LHCN-M2 (cell line): ENCODE data around the gene KRT79. TPM values are rescaled to one million over a fixed set of nuclear protein-coding genes. Genes with fewer than 3 reads are reported as not detected.
"Not testable (repeated sequence)": the region's sequence is repeated elsewhere in the genome, so short reads cannot be mapped to it uniquely, and the experiment has no call there.

Source experiments
- DNase-seq: peaks from one replicate; pipeline ENCODE4 v3.0.0-alpha.2; 2012; ENCODE audit warnings: low read depth
- total RNA-seq: library from RNA; depleted of rRNA; stranded (reverse); fragments of >200 nt; gene quantifications from 2 replicates; pipeline ENCODE4 v1.2.3, GENCODE V29; 2014

Gene KRT79
- total RNA-seq, 1 experiment from 2014 or later = not detected

DNA sequence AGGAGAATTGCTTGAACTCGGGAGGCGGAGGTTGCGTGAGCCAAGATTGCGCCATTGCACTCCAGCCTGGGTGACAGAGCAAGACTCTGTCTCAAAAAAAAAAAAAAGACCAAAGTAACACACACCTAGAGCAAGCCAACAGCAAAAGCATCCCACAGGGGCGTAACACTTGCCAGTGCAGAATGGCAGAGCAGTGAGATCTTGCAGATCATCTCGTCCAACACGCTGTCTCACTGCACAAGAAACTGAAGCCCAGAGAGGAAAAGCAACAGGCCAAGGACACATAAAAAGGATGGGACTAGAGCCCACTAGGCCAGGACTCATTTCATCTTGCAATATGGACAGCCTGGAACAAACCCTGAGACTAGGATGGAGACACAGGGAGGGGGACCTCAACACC, 27.4 kb upstream of the KRT79 start:
- no peak for DNase-seq

DNA sequence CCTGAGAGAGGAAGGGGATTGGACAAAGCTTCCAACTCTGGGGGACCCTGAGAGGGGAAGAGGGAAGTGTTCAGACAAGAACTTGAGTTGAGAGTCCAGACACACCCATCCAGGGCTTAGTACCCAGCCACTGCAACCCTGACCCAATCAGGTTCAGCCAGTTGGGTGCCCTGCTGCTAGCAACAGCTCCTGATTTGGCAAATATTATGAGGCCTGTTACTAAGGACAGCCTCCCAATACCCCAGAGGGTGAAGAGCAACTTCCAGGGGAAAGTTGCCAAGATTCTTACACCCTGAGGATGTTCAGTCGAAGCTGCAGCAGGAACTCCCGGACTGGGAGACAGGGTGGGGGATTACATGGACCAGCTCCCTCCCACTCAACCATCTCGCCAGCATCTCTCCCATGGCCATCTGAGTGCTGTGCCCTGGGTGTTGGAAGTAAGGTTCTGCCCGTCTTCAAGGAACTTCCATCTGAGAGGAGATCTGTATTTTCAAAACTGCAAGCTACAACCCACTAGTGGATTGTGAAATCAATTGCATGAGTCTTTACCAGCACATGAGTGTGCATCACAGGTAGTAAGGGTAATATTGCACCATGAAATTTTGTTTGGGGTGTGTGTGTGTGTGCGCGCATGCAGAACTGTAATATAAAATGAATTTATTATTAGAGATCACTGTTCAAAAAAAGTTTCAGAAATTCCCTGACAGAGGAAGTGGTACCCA, 26.2 kb upstream of the KRT79 start:
- DNase-seq = peak; percentile 35

DNA sequence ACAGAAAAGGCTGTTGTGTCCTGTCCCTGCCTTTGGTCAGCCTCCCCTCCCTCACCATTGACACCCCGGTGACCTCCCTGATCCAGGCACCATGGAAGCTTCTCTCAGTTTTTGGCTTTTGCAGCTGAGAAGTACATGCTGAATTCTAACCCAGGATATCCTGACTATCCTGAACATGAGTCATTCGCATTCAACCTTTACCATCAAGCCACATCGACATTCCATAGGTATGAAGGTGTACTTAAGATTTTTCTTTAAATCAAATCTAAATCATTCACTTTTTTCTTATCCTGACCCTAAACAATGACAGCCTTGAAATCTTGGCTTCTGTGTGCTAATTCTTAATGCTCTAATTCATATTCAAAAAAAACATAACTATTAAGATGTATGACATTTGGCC, 23.4 kb upstream of the KRT79 start:
- no peak for DNase-seq

DNA sequence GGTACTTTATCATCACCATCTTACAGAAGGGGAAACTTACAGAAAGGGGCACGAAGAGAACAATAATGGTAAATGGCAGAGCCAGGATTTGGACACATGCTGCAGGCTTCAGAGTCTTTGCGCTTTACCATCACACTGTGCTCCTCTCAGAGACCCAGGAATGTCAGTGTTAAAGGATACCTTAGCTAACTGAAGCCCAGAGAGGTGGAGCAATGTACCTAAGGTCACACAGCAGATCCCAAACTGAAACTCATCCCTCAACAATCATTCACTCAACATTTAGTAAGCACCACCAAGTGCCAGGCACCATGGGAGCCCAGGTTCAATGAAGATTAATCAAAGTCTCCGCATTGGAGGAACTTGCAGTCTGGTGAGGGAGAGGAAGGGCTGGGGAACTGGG, 22.7 kb upstream of the KRT79 start:
- DNase-seq = no peak

DNA sequence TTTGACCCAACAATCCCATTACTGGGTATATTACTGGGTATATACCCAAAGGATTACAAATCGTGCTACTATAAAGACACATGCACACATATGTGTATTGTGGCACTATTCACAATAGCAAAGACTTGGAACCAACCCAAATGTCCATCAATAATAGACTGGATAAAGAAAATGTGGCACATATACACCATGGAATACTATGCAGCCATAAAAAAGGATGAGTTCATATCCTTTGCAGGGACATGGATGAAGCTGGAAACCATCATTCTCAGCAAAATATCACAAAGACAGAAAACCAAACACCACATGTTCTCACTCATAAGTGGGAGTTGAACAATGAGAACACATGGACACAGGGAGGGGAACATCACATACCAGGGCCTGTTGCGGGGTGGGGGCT, 22.0 kb upstream of the KRT79 start:
- not testable (repeated sequence) for DNase-seq

DNA sequence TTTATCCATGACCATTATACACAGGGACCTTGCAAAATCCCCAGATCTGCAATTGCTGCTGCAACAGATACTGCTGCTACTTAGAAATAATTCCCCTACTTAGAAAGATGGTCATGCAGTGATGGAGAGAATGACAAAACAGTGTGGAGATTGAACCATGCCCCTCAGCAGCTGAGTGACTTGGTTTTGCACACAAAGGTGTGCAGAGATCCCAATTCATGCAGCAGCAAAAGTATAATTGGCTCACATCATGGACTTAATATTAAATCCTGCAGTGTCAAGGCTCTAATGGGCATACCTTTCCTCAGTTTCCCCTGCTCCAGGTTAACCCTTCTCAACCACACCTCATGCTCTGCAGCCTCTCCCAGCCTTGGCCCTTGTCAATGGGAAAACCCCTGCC, 17.7 kb upstream of the KRT79 start:
- no peak for DNase-seq

DNA sequence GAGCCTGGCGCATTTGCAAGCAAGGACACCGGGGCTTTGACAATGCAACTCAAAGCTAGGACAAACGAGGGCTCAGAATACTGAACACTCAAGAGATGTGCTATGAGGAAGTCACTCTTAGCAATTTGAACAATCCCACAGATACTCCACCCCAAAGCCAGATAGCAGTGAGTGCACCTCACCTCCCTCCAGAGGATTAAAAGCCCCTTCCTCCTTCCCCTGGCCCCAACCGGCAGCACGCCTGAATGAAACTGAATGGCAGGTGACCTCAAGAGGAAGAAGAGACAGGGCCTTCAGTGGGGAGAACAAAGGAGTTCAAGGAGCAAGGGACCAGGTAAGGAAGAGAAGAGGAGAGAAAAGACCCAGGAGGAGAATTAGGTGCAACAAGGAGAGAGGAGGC, 16.6 kb upstream of the KRT79 start:
- DNase-seq = no peak

DNA sequence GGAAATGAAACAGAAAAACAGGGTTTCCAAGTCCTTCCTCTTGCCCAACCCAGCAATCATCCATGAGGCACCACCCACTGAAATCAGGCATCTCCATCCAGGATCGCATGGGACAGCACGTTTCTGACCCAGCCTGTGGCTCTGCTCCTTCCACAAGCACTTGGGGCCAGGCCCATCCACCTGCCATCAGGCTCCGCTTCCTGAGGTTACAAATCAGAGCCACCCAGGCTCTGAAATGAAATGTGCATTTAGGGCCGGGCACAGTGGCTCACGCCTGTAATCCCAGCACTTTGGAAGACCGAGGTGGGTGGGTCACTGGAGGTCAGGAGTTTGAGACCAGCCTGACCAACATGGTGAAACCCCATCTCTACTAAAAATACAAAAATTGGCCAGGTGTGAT, 15.4 kb upstream of the KRT79 start:
- no peak for DNase-seq

DNA sequence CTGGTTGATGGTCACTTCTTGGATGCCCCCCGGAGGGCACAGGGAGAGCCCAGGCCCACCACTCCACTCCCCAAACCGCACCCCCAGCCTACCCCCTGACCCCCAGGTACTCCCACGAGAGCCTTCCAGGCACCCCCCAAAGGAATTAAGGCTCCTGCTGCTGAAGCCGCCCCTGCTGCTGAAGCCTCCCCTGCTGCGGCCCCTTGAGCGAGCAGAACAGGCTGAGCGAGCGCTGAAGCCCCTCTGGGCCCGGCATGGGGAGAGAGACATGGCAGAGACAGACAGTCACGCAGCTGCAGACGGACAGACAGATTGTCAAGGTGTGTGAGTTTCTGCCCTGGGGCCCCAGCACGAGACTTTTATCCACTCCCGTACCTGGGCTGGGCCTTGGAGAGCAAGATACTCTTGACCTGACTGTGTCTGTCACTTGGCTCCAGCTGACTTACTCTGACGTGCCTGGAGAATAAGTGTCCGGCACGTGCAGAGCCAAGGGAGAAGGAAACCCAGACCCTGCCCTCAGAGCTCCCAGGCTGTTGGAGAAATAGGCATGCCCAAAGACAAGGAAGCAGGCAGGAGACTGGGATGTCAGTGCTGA, 14.6 kb upstream of the KRT79 start, which contains the start of gene KRT78:
Gene KRT78, minus strand, starts transcription at position 334 of the 595 bp plus-strand sequence. Its CDS starts 64 bp downstream, at position 270.
- no peak for DNase-seq

DNA sequence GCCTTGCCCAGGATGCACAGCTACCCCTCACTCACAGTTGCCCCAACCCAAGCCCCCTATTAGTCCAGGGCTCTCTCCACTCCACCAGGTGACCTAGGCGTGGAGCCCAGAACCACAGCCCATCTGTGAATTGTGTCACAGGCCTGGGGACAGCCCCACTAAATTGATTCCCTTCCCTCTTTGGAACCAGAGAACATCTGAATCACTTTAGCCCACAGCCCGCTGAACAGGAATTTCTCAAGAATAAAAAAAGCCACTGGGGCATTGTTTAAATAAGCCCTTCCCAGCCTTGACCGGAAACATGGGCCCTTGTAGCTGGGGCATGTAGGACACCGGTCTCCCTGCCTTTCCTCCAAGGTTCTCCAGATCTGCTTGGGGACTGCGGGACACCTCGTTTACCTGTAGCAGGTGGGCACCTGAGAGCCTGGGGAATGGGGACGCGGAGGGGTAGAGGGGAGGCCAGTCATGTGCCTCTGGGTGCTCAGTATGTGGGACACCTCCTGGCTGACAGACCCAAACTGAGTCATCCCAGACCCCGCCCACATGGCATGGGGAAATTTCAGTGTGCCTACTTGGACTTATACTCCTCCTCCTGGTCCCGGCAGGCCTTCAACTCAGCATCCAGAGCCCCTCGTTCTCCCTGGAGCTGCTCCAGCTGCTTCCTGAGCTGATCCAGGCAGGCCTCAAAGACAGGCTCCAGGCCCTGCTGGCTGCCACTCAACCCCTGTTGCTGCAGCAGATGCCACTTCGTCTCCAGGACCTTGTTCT, 13.4 kb upstream of the KRT79 start:
- peak; percentile 10 for DNase-seq

DNA sequence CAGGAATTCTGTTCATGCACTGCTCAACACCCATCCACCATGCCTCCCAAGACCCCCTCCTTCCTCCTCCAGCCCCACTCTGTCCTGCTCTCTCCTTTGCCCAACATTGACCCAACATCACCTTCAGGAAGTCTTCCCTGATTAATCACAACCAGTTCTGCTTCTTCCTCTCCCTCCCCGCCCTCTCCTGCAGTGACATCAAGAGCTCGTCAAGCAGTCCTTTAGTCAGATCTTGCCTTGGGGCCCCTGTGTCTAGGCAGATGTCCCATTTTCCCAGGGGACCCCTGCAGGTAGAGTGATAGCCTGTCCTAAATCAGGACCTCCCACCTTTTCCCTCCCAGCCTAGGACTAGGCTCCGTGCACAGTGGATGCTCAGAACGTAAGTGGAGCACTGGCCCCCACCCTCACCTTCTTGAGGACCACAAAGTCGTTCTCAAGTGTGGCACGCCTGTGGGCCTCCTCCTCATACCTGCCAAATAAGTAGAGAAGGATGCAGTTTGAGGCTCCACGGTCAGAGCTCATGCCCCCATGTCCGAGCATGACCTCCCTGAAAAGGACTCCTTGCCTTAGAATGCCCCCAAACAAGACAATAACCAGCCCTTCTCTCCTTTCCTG, 12.4 kb upstream of the KRT79 start:
- DNase-seq = no peak

DNA sequence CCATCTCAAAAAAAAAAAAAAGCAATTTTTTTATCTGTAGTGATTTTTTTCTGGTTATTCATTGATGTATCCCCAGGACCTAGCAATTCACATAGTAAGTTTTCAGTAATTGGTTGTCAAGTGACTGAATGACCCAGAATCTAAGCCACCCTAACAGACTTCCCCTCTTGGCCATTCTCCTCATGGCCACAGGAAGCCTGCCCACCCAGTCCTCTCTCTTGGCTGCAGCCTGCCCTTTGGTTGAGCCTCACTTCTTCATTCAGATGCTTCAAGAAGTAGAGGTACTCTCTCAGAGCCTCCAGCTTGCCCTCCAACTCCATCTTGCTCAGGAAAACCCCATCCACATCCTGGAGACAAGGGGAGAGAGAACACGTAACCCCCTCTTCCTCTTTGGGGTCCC, 11.8 kb upstream of the KRT79 start:
- DNase-seq = no peak

DNA sequence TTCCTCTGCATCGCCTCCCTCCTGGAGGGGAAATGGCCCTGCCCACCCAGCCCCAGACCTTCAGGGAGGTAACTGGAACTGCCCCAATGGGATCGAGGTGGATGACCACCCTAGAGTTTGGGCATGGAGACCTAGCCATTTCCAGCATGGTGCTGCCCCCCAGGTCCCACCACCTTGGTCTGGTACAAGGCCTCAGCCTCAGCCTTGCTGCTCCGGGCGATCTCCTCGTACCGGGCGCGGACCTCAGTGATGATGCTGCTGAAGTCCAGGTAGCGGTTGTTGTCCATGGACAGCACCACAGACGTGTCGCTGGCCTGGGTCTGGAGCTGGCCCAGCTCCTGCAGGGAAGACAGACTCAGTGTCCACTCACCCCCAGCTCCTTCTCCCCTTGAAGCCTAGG, 10.3 kb upstream of the KRT79 start:
- no peak for DNase-seq

DNA sequence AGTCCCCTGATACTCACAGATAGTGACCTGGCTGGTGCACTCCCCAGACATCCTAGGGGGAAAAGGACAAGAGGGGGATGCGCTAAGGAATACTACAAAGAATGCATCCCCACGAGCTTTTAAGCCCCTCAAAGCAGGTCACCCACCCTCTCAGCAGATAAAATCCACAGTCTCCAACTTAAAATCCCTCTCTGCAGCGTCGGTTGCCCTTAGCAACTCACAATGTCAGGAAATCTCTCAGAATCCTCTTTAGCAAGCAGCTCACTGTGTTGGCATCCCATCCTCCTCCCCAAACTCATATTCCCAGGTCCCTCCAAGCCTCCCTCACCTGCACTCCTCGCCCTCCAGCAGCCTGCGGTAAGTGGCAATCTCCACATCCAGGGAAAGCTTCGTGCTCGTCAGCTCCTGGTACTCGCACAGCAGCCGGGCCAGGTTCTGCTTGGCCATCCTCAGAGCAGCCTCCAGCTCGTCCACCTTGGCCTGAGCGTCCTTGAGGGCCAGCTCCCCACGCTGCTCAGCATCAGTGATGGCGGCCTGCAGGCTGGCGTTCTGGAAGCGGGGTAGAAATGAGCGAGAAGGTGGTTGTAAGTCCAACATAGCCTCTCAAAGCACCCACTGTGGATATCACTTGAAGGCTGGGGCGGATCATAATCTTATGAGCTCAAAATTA, 5.5 kb upstream of the KRT79 start:
- DNase-seq = no peak

DNA sequence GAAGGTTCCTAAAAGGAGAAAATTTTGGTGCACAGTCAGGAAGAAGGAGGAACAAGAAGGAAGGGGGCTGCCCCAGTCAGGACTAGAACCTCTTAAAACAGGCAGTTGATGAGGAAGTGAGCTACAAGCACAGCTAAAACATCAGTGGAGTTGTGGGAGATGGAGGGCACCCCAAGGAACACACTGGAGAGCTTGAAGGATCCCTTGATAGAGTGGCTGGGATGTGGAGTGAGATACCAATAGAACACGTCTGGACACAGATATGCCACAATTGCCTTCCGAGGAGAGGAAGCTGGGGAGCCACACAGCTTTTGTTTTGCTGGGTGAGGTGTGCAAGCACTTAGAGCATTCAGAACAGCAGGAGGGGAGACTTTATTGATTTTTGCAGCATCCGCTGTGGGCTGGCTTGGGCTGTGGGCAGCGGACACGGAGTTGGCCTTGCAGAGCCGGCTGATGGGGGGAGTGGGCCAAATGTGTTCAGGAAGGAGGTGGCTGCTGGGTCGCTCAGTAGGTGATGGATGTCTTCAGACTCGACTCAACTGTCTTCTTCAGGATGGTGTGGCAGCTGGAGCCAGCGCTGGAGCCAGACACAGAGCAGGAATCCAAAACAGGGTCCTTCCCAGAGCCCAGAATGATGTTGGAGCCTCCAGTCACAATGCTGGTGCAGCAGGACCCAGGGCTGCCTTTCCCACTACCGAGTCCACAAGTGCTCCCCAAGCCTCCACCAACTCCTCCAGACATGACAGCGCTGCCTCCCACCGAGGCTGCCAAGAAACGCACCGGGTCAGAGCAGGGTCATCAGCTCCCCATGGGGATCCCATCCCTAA, 4.7 kb upstream of the KRT79 start:
- DNase-seq = no peak

DNA sequence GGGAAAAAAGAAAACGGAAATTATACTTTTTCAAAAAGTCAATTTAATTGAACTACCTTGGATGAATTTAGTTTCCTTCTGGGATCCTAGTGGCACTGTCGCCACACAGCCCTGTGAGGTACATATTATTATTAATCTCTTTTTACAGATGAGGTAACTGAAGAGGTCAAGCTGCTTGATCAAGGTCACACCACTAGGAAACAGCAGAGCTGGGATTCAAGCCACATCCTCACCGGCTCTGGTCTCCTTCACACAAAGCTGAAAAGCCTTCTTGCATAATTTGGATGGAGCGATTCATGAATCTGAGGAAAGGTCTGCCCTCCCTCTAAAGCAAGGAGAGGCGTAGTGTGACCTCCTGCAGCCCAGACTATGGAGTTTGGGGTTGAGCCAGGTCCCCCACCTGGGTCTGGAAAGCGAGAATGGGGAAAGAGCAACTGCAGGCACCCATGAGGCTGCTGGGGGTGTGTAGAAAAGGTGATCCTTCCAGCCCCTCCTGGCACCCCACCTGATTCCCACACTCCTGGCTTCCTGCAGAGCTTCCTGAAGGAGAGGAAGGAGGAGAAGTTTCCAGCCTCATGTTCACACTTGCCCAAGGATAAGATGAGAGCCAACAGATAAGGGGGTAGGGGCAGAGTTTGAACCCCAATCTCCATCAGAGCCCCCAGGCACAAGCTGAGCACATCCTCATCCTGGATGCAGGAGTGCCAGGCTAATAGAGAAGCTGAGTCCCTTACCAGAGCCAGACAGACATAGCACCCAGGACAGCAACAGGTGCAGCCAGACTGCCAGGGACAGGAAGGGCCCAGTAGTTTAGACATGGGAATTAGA, 3.9 kb upstream of the KRT79 start:
- DNase-seq = peak; percentile 56

DNA sequence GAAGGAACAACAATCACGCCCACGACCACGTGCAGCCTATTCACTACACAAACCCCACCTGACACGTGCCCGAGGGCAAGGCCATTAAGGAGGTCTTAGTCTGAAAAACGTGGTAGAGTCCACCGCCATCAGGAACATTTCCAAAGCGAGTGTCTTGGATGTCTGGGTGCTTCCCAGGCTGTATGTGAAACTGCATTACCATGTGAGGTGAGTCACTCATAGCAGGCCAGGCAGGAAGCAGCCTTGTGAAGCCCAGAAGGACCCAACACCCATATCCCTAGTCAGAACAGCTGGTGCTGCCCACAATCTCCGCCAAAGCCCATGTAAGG, 3.3 kb upstream of the KRT79 start:
- DNase-seq = peak; percentile 90

DNA sequence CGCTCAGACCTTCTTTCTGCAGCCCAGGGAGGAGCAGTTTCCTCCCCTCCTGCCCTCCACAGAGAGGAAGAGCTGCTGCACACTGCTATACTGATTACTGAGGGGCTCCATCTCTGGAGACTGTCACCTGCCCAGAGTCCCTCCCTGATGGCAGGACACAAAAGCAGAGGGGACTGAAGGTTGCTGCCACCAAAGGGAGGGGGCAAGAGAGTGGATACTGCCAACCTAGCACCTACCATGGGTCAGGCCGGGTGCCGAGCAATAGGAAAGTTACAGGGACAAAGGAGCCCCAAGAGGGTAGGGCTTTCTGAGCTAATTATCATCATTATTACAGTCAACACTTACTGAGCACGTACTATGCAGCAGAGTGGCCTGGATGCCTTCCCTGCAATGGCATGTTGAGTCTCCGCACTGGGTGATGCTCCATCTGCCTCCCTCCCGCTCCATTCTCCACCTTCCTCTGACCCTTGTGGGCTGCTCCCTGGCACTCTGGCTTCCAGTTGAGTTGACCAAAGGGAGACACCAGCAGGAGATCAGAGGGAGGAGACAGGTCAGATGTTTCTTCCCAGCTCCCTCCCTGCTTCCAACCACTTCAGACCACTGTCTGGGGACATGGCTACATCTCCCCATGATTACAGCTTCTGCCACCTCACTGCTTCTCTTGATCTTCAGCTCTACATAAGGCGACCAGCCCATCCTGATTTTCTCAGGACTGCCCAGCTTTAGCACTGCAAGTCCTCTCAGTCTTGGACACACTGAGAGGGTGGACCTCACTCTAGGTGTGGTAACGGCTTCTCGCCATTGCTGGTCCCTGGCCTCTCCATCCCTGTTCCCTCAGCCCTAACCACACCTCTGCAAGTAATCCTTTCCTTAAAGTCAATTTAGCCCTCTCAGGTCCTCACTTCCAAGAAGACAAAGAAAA, 2.6 kb upstream of the KRT79 start:
- DNase-seq = no peak

DNA sequence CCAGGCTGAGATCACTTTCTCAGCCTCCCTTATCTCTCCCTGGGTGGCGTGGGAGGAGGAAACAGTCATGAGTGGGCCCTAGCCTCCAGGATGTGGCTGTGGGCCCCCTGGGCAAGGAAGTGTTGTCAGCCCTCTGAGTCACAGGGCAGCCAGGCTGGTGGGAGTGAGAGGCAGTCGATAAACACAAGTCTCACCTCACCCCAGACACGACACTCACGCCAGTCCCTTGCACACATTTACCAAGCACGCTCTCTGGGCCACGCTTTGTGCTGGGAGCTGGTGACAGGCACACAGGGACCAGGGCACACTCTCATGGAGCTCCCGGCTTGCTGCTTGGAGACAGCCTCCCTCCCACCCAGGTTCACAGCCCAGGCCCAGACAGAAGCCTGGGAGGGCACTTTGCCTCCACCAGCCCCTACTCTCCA, 1.9 kb upstream of the KRT79 start:
- DNase-seq = peak; percentile 36
